ENCODE data around the gene NLGN1.

- no peak for TF ChIP-seq POLR2AphosphoS5 (IDR thresholded peaks at IDR 0.05; ENCODE audit: low read depth, low read length)
- no peak for TF ChIP-seq SIN3A (IDR thresholded peaks at IDR 0.05; ENCODE audit: borderline replicate concordance, insufficient read depth, low read length)
- TF ChIP-seq REST (IDR thresholded peaks at IDR 0.05; ENCODE audit: insufficient read depth in 1 of 2, low read depth in 2 of 2, low read length in 2 of 2), result no peak
Measured at GRCh38 chr3:173650596-173650995, 253.1 kb downstream of the NLGN1 start.
